GM18907 (cell line): ENCODE measurements around the gene CALML3.

Source experiments
- ATAC-seq: cut with Tn5 transposase; IDR thresholded peaks from one replicate; pipeline ENCODE4 v1.9.1; 2021; ENCODE audit warnings: mild to moderate bottlenecking, moderate library complexity; ENCODE audit not compliant: unreplicated experiment

Gene CALML3

GRCh38 chr10:5565671-5566581, 41.2 kb downstream of the CALML3 start:
- no peak for ATAC-seq

- no peak for ATAC-seq
Observed at GRCh38 chr10:5566614-5567013, 41.9 kb downstream of the CALML3 start.

- ATAC-seq, result no peak
Observed at GRCh38 chr10:5567477-5567876, 42.7 kb downstream of the CALML3 start.

- ATAC-seq, result no peak
Observed at GRCh38 chr10:5568984-5569383, 44.2 kb downstream of the CALML3 start.

GRCh38 chr10:5569568-5569967, 44.8 kb downstream of the CALML3 start:
- ATAC-seq, result no peak

GRCh38 chr10:5570007-5570655, 45.4 kb downstream of the CALML3 start:
- ATAC-seq, result no peak

GRCh38 chr10:5570979-5571810, 46.4 kb downstream of the CALML3 start:
- ATAC-seq, result no peak

- no peak for ATAC-seq
Observed at GRCh38 chr10:5571826-5572225, 47.1 kb downstream of the CALML3 start.

GRCh38 chr10:5573319-5573950, 48.7 kb downstream of the CALML3 start:
- ATAC-seq, result no peak

- ATAC-seq, result no peak
Observed at GRCh38 chr10:5573968-5574641, 49.3 kb downstream of the CALML3 start.

GRCh38 chr10:5574642-5575131, 49.9 kb downstream of the CALML3 start:
- ATAC-seq, result no peak

- ATAC-seq, result no peak
Observed at GRCh38 chr10:5575144-5575481, 50.4 kb downstream of the CALML3 start.

GRCh38 chr10:5575482-5576153, 50.9 kb downstream of the CALML3 start:
- no peak for ATAC-seq

GRCh38 chr10:5576154-5576748, 51.5 kb downstream of the CALML3 start:
- no peak for ATAC-seq
